Endothelial cell of umbilical vein (primary cell): ENCODE data around the gene PLCXD1. TPM values are rescaled to one million over a fixed set of nuclear protein-coding genes. Genes with fewer than 3 reads are reported as not detected.

Experiments used
- BruUV-seq: library from RNA; stranded (reverse); fragments of 400-500 nt; replicated peaks from 2 replicates; lab custom pipeline; 2021; lab: Mats Ljungman, UMichigan
- CTCF ChIA-PET: fragments of 300-600, 350-600 bp; sonication (Branson Sonifier 250); formaldehyde crosslinking; loops from one replicate; lab custom pipeline; 2021; ENCODE audit warnings: antibody characterized with exemption, inconsistent platforms; lab: Charles Lee
- POLR2A ChIA-PET: fragments of 300-600, 350-600 bp; sonication (Branson Sonifier 250); formaldehyde crosslinking; loops from one replicate; lab custom pipeline; 2021; ENCODE audit warnings: antibody characterized with exemption, inconsistent platforms; lab: Charles Lee
- DNase-seq: peaks from one replicate; pipeline ENCODE4 v3.0.0-alpha.2; 2011; ENCODE audit warnings: low read depth, low spot score
- FAIRE-seq: peaks from 2 replicates; lab custom pipeline; 2011; peaks lifted over from hg19 to GRCh38; lab: Jason Lieb, UNC
- H2AFZ ChIP-seq: 2 replicates; pipeline ENCODE4 v1.6.0; 2012; ENCODE audit warnings: low read depth, low read length, control low read depth, inconsistent platforms
- H3K27ac ChIP-seq: 2 replicates; pipeline ENCODE4 v1.5.1; 2011; ENCODE audit warnings: low read depth, mild to moderate bottlenecking, control low read depth, low read length, moderate library complexity; ENCODE audit not compliant: insufficient read depth
- H3K27me3 ChIP-seq, 2 experiments: 2 replicates each; pipeline versions ENCODE4 v1.6.0 to v1.6.1; 2011; ENCODE audit warnings: low read length in 2 of 2, mixed read lengths in 1 of 2; ENCODE audit not compliant: control insufficient read depth in 2 of 2, insufficient read depth in 2 of 2
- H3K36me3 ChIP-seq, 2 experiments: 2 replicates in 1 of 2; 3 replicates in 1 of 2; pipeline ENCODE4 v1.5.1; 2011; ENCODE audit warnings: low read length in 2 of 2, mild to moderate bottlenecking in 1 of 2, moderate library complexity in 1 of 2; ENCODE audit not compliant: control insufficient read depth in 2 of 2, insufficient read depth in 2 of 2; ENCODE audit errors: extremely low read depth in 1 of 2
- H3K4me1 ChIP-seq: 3 replicates; pipeline ENCODE4 v1.5.1; 2011; ENCODE audit warnings: mild to moderate bottlenecking, low read length; ENCODE audit not compliant: control insufficient read depth, insufficient read depth; ENCODE audit errors: extremely low read depth
- H3K4me2 ChIP-seq: 2 replicates; pipeline ENCODE4 v1.6.1; 2011; ENCODE audit warnings: low read length, control low read depth, mixed read lengths; ENCODE audit not compliant: insufficient read depth
- H3K4me3 ChIP-seq, 3 experiments: fragments of 200-600 bp in 1 of 3; sonication (generic), shearing (Covaris generic) in 1 of 3; replicated peaks in 1 of 3; 2 replicates each; pipeline ENCODE4 v1.5.1; 2011 to 2016; ENCODE audit warnings: control low read depth in 3 of 3, low read length in 3 of 3, mild to moderate bottlenecking in 2 of 3, inconsistent platforms in 1 of 3, low read depth in 1 of 3, moderate library complexity in 1 of 3; ENCODE audit not compliant: insufficient read depth in 1 of 3
- H3K79me2 ChIP-seq: 2 replicates; pipeline ENCODE4 v1.6.0; 2012; ENCODE audit warnings: low read length, inconsistent platforms; ENCODE audit not compliant: control insufficient read depth, insufficient read depth
- H3K9ac ChIP-seq: replicated peaks from 2 replicates; pipeline ENCODE3; 2011; ENCODE audit warnings: low read length, control low read depth; ENCODE audit not compliant: insufficient read depth; ENCODE audit errors: extremely low read depth
- H3K9me1 ChIP-seq: replicated peaks from 3 replicates; pipeline ENCODE4 v1.6.0; 2011; ENCODE audit warnings: mild to moderate bottlenecking, low read length; ENCODE audit not compliant: control insufficient read depth, insufficient read depth; ENCODE audit errors: extremely low read depth
- H3K9me3 ChIP-seq: replicated peaks from 2 replicates; pipeline ENCODE4 v1.5.1; 2012; ENCODE audit warnings: low read length, inconsistent platforms; ENCODE audit not compliant: control insufficient read depth, insufficient read depth
- H4K20me1 ChIP-seq: replicated peaks from 2 replicates; pipeline ENCODE3; 2011; ENCODE audit warnings: mild to moderate bottlenecking, low read length; ENCODE audit not compliant: control insufficient read depth, insufficient read depth; ENCODE audit errors: extremely low read depth
- EZH2 ChIP-seq: IDR thresholded peaks from 2 replicates; pipeline ENCODE4 v1.6.1; 2012; ENCODE audit warnings: borderline replicate concordance, low read depth, mild to moderate bottlenecking, moderate library complexity, low read length, inconsistent platforms; ENCODE audit not compliant: severe bottlenecking
- FOS ChIP-seq: IDR thresholded peaks from 2 replicates; pipeline ENCODE4 v1.6.1; 2011; ENCODE audit warnings: mild to moderate bottlenecking, low read length, moderate library complexity, borderline replicate concordance; ENCODE audit not compliant: insufficient read depth
- GATA2 ChIP-seq: IDR thresholded peaks from 2 replicates; pipeline ENCODE4 v1.7.0; 2011; ENCODE audit warnings: low read depth, mild to moderate bottlenecking, moderate library complexity, mixed read lengths, low read length; ENCODE audit not compliant: insufficient read length, insufficient read depth
- JUN ChIP-seq: IDR thresholded peaks from 2 replicates; pipeline ENCODE4 v1.6.1; 2011; ENCODE audit warnings: borderline replicate concordance, low read depth; ENCODE audit not compliant: insufficient read length, insufficient read depth
- MYC ChIP-seq: IDR thresholded peaks from one replicate; pipeline ENCODE4 v1.6.1; 2011; ENCODE audit warnings: mild to moderate bottlenecking, low read depth, low read length
- POLR2A ChIP-seq: IDR thresholded peaks from 2 replicates; pipeline ENCODE4 v1.6.1; 2012; ENCODE audit warnings: low read depth, mild to moderate bottlenecking, control low read depth, low read length
- POLR2AphosphoS5 ChIP-seq: IDR thresholded peaks from 2 replicates; pipeline ENCODE4 v1.6.1; 2012; ENCODE audit warnings: low read depth, mild to moderate bottlenecking, control low read depth, low read length, moderate library complexity; ENCODE audit not compliant: insufficient read depth
- dilution Hi-C: fragments of 300-500 bp; cut with MboI; formaldehyde crosslinking; loops from one replicate; pipeline ENCODE4 v1.15.0; 2019; ENCODE audit warnings: low sequenced_read_pairs; ENCODE audit not compliant: extremely low pct_ligation_motif_present
- intact Hi-C: fragments of 100-400 bp; cut with micrococcal nuclease; formaldehyde crosslinking; loops from one replicate; pipeline ENCODE4 v1.10.0; 2022
- polyA plus RNA-seq, 4 experiments: library from polyadenylated mRNA; depleted of rRNA in 3 of 4; stranded (reverse) in 3 of 4; unstranded in 1 of 4; fragments of >200 nt; gene quantifications; 2 replicates each; pipeline versions ENCODE4 v1.2.1 to v1.2.3, GENCODE V29; 2011 to 2012; ENCODE audit warnings: missing spikeins in 1 of 4
- total RNA-seq: library from RNA; stranded (reverse); gene quantifications from 2 replicates; pipeline ENCODE4 v1.2.3, GENCODE V29; 2021
- TF ChIP-seq, protein P1 (sequence below), 2 donors: IDR thresholded peaks; 1 replicate in 1 of 2; 2 replicates in 1 of 2; pipeline ENCODE4 v1.5.1; 2011; ENCODE audit warnings: low read length in 2 of 2, mild to moderate bottlenecking in 2 of 2, moderate library complexity in 2 of 2, control low read depth in 1 of 2, inconsistent platforms in 1 of 2, low read depth in 1 of 2; ENCODE audit not compliant: insufficient read depth in 1 of 2; ENCODE audit errors: extremely low read depth in 1 of 2
- TF ChIP-seq, protein P2 (sequence below): IDR thresholded peaks from 2 replicates; pipeline ENCODE4 v1.6.1; 2011; ENCODE audit not compliant: insufficient read depth, insufficient read length

Gene PLCXD1
- total and polyA plus RNA-seq, 2 donors (not counting 3 experiments of a cell fraction or from before 2014, with no cell fraction given), result 11.7 to 16.8 TPM

DNA sequence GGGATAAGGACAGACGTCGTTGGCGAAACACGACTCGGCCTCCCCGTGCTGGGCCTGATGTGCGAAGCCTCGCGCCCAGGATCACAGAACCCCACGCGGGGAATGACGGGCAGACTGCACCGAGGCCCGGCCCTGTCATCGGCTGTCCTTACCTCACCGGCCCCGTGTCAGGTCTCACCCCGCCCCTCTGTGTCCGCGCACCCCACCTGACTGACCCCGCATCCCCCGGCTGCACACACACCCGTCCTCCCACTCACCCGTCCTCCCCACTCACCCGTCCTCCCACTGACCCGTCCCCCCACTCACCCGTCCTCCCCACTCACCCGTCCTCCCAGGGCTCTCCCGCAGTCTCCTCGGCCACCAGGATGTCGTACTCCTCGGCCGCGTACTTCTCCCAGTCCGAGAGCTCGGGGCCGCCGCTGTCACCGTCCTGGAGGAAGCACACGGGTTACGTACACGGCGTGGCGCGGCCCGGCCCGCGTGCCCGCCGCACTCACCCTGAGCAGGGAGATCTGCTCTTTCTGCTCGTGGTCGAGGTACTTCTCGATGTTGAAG lies 57.2 kb downstream of the PLCXD1 start:
- CTCF ChIA-PET, result no interaction called here
- BruUV-seq, result no TSS peak
- Histone ChIP-seq H3K9ac (no peak overlapping the region), H3K4me2 (no peak overlapping the region), H3K4me3 (no peak overlapping the region), H3K9me3 (no peaks in the 10 kb centered on the region), H3K4me1 (no peaks in the 10 kb centered on the region), H3K36me3 (peaks cover 0 to 3% of the 10 kb centered on the region in 2 experiments), H3K79me2 (no peaks in the 10 kb centered on the region), H3K27ac (no peak overlapping the region), H2AFZ (no peak overlapping the region), H4K20me1 (no peaks in the 10 kb centered on the region), H3K9me1 (no peaks in the 10 kb centered on the region), H3K27me3 (no peaks in the 10 kb centered on the region)
- intact Hi-C loops, result no loop called here
- POLR2A ChIA-PET, result no interaction called here
- dilution Hi-C loops, result no loop called here
- no peak for DNase-seq
- FAIRE-seq, result no peak
- TF ChIP-seq POLR2A (no peak), JUN (no peak), MYC (no peak), FOS (no peak), GATA2 (no peak), EZH2 (no peak), POLR2AphosphoS5 (no peak)
- TF ChIP-seq, protein P1, sequence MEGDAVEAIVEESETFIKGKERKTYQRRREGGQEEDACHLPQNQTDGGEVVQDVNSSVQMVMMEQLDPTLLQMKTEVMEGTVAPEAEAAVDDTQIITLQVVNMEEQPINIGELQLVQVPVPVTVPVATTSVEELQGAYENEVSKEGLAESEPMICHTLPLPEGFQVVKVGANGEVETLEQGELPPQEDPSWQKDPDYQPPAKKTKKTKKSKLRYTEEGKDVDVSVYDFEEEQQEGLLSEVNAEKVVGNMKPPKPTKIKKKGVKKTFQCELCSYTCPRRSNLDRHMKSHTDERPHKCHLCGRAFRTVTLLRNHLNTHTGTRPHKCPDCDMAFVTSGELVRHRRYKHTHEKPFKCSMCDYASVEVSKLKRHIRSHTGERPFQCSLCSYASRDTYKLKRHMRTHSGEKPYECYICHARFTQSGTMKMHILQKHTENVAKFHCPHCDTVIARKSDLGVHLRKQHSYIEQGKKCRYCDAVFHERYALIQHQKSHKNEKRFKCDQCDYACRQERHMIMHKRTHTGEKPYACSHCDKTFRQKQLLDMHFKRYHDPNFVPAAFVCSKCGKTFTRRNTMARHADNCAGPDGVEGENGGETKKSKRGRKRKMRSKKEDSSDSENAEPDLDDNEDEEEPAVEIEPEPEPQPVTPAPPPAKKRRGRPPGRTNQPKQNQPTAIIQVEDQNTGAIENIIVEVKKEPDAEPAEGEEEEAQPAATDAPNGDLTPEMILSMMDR (IDR thresholded peaks at IDR 0.05; ENCODE audit: extremely low read depth in 1 of 2, insufficient read depth in 1 of 2, low read depth in 1 of 2, low read length in 2 of 2), result no peak
- TF ChIP-seq, protein P2, sequence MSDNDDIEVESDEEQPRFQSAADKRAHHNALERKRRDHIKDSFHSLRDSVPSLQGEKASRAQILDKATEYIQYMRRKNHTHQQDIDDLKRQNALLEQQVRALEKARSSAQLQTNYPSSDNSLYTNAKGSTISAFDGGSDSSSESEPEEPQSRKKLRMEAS, result no peak
